NCI-H128 (cell line): ENCODE data around the gene PTPRD.
A peak's percentile ranks its signal among the peaks of the same experiment; 100 is the strongest.

Source experiments
- DNase-seq: peaks from one replicate; lab custom pipeline; 2025; ENCODE audit not compliant: unreplicated experiment; lab: John Stamatoyannopoulos, UW

The PTPRD gene

DNA sequence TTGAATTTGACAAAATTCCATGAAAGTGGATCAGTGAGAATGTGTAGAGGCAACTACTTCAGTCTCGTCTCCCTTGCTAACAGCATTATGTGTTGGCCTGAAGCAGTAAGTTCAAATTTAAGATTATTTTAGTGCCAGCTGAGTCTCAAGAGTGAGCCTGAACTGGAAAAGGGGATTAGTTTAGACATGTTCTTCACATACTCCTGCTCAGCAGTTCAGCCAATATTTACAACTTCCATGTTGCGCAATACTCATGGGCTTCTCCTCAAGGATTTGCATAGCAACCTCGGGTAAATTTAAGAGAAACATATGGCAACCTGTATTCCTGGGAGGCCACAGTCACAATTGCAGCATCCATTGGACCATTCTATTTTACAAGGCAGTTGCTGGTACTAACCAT lies 553.8 kb downstream of the PTPRD start:
- no peak for DNase-seq

DNA sequence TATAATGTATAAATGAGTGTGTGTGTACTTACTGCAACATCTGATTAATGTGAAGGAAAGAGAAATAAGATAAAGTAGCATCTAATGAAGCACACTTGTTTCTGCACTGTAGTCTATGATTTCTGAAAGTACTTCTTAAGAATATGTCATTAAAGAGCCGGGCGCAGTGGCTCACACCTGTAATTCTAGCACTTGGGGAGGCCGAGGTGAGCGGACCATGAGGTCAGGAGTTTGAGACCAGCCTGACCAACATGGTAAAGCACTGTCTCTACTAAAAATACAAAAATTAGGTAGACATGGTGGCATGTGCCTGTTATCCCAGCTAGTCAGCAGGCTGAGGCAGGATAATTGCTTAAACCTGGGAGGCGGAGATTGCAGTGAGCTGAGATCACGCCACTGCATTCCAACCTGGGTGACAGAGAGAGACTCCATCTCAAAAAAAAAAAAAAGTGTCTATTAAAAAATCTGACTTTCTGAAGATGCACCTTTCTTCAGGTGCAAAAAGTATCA lies 556.9 kb downstream of the PTPRD start:
- DNase-seq: no peak

DNA sequence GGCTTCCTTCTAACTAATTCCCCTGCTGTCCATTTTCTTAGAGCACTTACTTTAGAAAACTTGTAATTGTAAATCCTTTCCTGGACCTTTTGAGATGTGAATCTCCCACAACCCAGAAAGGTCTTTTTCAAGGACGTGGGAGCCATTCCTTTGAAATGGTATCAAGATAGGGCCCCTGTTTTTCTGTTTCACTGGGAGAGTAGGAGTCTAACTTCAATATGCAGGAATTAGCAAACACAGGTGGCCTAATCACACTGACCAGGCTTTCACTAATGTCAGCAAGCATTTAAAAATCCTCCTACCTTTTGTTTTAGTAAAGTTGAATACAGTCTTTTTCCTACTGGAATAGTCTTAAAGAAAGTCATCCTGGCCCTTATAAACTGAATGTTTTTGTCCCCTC lies 558.3 kb downstream of the PTPRD start:
- DNase-seq: no peak

DNA sequence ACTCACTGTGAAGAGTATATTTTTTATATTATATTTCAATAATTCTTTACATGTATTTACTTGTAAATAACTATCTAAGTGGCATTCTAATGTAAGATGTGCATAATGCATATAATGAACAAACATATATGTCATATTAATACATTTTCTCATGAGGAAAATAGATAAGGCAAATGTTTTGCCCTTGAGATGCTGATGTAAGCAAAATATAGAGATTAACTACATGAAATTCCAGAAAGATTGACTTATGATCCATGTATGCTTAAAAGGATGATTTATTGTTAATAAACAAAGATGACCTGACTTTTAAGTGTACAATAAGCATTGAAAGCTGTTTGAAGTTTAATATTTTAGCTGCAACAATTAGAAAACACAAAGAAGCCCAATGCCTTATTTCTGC lies 559.9 kb downstream of the PTPRD start:
- no peak for DNase-seq

DNA sequence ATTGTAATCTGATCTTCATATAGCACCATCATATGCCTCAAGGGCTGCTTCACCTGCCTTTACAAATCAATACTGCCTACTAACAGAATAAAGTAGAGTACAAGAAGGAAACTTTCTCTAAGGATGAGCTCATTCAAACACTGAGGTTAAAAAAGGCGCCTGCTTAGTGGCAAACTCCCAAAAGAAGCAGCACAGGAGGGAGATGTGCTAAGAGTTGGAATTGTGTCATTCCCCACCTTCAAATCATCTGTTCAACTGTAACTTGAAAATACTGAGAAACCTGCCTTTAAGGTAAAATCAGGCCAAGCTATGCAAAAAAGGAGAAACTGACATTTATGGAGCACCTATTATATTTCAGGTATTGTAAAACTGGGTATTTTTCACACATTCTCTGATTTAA lies 560.6 kb downstream of the PTPRD start:
- no peak for DNase-seq

DNA sequence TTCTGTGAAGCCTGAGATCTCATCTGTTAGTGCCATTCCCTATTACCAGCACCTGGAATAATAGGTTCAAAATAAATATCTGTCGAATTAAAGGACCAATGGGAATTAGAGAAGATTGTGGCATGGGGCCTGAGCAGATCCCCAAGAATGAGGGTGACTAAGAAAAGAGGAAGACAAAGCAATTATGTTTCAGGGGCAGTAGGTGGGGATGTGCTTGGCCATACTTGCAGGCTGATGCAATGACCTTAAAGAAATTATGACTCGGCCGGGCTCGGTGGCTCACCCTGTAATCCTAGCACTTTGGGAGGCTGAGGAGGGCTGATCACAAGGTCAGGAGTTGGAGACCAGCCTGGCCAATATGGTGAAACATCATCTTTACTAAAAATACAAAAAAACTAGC lies 562.8 kb downstream of the PTPRD start:
- no peak for DNase-seq

DNA sequence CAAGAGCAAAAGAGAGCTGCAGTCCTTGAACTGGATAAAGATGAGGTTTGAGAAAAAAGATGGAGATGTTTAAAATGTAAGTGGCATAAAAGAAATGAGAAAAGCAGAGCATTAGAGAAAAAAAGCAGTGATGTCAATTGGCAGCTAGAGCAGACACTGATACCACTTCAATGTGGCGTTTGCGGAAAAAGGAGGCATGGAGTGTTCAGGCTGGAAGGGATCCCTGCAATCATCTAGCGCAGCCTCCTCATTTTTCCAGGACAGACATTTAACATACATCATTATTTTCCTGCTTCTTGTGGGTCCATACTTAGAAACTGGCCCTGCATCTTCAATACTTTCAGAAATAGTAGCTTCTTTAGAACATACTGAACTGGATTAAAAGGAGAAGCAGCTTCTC lies 563.8 kb downstream of the PTPRD start:
- no peak for DNase-seq

DNA sequence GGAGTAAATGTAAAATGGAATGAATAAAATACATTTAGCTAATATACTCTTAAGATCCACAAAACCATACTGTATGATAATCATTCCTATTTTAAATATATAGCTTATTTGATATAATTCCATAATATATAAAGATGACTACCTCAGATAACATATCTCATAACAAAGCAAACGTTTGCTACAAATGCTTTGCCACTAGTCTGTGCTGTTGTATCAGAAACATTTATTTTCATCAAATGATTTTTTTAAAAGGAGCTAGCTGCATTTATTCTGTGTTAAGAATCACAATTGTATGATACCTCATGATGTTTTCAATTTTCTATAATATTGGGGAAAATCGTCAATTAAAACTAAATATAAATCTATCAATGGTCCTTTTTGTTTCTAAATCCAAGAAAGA lies 567.2 kb downstream of the PTPRD start:
- DNase-seq: peak; percentile 20

DNA sequence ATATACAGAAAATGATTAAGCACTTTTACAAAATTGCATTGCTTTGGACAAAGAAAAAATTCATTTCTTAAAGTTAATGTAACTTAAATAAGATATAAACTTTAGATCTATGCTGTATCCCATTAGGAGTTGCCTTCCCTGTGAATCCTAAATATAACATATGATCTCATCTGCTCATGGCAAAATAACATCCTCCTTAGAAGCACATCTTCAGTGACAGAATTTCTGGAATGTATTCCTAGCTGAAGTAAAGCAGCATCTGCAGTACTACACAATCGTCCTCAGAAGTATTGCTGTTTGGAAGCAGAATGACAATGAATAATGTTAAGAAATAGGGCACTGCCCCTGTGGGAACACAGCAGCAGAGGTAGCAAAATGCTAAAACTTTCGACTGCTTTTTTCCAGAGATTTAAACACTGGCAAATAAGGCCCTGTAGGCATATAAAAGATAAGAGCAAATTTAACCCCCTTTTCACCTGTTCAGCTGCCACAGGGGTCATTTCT lies 571.0 kb downstream of the PTPRD start:
- no peak for DNase-seq

DNA sequence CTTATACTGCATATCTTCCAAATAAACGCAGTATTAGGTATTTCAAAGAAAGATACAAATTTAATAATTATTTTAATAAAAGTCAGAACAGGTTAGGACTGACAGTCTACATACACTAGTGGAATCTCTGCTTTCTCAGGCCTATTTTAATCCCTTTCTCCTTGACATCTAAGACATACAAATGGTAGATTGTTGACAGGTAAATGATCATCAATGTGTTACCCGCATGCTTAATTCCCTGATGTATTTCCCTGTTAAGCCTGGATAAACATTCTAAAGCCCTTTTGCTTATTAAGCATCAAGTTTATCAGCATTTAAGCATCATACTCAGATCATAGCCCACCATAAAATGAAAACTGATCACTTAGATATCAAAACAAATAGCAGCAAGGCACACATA lies 576.7 kb downstream of the PTPRD start:
- no peak for DNase-seq

DNA sequence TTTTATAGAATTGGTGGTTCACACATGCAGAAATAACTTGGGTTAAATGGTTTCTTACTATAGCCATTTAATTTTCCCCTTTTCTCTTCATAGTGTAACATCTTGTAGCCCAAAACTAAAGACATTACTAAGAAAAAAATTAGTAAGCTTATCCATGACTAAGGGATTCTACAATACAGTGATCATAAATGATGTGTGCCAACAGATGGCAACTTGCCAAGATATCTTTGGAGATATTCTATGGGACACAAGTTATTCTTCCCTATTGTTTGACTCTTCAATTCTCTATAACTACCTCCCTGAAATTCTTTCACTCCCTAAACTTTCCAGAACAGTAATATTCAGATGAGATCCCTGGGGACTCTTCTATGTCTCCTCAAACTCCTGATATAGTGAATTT lies 580.6 kb downstream of the PTPRD start:
- DNase-seq: no peak

DNA sequence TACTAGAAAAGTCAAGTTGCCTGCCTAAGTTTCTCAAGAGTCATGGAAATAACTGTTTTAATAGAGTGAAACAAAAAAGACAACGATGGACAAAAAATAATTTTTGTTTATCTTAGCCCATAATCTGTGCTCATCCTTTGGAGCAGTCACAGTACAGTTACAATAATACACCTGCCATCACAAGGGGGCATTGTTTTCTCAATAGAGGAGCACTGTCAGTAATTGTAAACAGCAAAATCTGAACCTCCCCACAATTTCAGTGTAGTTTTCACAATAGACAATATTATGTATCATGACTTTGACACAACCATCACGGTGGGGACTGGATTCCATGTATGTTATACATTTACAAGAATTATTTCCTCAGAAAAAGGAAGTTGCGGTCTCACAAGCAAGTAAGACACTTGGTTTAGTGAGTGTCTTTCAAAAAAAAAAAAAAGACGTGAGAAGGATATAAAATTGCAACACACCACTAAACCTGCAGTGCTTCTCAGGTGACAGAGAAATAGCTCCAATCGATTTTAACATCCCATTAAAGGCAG lies 586.3 kb downstream of the PTPRD start:
- DNase-seq: no peak

DNA sequence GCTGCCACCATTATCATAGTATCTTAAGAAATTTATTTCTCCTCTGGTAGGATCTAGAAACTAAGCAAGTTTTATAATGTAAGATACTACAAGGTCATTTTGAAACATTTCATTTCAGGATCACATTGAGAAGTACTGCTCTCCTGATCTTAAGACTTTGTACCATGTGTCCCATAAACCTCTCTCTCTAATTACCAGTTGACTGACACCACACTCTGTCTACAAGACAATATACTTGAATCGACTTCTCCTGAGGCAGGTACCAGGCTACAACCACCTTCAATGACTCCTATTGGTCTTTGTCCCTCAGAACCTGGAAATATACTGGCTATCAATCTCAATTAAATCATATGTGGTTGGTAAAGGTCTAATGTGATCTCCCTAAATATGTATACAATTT lies 597.0 kb downstream of the PTPRD start:
- DNase-seq: no peak

DNA sequence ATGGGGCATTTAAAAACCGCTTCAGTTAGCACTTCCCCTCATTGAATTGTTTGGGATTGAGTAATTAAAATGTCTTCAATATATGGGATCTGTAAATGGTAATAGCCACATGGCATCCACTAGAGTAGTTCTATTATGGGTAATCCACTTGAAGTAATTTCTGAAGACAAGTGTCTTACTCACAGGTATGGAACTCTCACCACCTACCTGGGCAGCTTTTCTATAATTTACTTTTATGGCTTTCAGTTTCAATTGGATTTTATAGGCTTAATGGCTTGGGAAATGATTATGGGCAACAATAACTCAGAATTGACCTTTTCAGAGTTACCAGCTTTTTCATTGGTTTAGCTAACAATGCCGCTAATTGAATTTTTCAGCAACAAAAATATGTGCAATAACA lies 597.9 kb downstream of the PTPRD start:
- no peak for DNase-seq

DNA sequence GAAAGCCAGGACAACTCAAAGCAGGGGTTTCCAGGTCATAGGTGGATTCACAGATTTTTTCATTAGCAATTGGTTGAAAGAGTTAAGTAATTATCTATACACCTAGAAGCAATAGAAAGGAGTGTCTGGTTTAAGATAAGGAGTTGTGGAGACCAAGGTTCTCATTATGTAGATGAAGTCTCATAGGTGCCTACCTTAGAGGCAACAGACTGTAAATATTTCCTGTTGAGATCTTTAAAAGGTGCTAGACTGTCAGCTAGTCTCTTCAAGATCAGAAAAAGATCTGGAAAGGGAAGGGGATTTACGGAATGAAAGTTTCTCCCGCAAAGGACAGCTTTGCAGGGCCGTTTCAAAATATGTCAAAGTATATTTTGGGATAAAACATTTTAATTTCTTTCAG lies 603.4 kb downstream of the PTPRD start:
- no peak for DNase-seq

DNA sequence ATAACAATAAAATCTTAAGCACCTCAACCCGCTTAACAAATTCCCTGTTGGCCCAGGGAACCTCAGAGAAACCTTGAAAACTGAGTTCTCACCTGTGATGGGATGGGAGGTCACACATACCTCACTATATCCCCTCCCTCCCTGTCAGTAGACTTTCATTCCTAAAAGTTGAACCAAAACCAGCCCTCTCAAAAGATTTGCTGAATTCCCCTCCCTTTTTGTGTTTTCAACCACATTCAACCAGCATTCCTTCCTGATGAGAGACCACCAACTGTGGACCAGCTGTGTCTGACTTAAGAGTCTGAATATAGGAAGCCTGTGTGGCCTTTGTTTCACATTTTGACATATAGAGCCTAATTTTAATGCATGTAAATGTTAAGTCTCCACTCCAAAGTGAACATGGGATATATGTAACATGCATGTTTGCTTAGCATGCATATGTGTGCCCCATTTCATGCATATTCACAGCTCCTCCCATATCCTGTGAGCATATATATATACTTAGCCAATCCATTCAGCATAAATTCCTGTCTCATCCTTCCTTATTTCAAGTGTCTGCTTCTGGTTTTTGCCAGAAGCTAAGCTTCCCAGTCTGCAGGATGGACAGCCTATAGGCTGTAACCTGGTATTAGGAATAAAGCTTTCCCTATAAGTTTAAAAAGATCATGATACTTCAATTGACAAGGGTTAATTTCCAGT lies 604.6 kb downstream of the PTPRD start:
- DNase-seq: no peak

DNA sequence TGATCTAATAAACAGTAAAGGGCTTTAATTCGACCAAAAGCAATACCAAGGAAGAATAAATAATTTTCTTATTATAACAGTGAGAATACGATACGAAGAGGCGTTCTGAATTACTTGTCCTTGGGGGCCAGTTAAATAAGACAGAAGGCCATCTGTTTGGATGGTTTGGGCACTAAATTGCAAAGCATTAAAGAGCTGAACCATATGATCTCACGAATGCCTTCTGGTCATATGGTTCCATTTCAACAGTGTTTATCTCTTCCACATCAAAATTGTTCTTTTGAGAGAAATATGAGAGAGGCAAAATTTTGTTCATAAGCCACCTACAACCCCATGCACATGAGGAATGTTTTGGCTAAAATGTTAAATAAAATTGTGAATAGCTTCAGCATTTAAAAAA lies 605.4 kb downstream of the PTPRD start:
- DNase-seq: no peak

DNA sequence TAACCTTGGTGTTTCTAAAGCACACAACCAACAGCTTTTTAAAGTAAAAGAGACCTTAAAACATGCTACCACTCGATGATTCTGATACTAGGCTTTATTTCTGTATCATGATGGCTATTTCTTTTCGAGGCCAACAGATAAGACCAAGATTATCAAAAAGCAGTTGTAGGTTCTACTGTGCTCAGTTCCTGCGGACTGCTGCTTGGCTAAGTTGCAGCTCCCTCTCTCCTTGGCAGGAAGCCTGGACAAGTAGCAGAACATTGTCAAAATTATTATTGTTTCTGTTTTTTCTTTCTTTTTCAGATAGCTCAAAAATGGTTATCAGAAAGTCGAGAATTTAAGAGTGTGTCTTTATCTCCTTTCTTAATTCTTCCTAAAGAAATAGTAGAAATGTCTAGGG lies 607.6 kb downstream of the PTPRD start:
- DNase-seq: no peak

DNA sequence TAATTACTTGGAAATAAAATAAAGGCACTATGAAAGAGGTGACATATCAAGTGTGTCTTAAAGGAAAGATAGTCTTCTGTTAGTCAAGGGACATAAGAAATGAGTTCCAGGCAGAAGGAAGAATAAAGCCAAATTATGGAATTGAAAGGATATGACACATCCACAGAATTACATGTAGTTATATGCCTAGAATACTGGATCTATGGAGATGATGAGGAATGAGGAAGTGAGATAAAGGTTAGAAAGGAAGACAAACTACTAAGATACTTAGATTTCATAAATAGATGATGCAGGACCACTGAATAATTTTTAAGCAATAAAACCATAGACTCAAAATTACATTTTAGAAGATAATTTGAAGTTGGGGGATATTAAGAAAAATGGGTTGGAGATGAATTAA lies 609.8 kb downstream of the PTPRD start:
- no peak for DNase-seq

DNA sequence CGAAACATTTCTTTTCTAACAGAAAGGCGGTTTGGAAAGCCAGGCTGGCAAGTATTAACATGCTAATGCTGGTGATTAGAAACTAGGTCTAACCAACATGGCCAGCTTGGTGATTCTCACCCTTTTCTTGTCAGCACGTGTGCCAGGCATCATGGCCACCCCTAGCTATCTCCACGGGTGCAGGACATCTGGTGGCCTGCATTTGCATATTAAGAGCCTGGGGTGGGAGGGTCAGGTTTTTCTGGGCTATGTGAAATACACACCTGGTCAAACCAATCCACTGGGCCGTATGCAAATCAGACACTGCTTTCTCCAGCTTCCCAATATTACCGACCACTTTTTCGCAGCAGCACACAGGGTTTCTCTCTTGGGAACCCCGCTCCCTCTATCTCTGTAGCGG lies 612.1 kb downstream of the PTPRD start:
- DNase-seq: no peak

DNA sequence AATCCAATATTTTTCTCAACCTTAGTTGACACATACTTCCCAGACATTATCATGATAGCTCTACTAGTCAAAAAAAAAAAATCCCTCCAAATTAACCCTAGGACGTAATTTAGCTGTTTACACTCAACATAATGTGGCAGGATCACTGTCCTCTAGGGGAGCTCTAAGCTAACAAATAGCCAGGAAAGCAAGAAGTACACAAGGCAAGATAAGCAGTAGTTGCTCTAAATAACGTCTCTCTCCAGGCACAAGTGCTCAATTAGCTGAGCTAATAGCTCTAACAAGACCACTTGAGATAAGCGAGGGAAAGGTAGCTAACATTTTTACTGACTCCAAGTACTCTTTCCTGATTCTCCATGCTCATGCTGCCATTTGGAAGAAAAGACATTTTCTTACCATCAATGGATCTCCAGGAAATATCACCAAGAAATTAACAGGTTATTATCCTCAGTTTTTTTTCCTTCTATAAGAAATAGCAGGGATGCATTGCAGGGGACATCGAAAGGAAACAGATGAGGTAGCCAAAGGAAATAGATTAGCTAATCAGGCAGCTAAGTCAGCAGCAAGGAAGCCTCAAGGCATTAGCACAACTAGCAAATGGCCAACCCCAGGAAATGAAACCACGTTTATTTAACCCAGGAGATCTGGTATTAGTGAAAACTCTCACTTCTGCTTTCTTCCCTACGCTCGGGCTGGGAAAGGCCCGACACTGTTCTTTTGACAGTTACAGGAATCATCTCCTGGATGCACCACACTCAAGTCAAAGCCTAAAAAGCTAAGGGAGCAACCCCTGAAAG lies 614.1 kb downstream of the PTPRD start:
- DNase-seq: no peak

DNA sequence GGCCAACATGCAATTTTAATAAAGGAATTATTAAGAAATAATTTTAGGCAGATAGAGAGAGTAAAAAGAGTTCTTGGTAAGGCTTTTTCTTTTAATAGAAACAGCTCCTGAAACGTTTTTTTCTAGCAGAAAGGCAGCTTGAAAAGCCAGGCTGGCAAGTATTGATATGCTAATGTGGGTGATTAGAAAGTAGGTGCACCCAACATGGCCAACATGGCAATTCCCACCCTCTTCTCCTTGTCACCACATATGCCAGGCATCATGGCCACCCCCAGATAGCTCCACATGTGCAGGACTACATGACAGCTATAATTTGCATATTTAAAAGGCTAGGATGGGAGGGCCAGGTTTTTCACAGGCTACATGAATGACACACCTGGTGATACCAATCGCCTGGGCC lies 615.2 kb downstream of the PTPRD start:
- no peak for DNase-seq
